Measurements from ENCODE around the gene GTSE1.

Gene GTSE1

DNA sequence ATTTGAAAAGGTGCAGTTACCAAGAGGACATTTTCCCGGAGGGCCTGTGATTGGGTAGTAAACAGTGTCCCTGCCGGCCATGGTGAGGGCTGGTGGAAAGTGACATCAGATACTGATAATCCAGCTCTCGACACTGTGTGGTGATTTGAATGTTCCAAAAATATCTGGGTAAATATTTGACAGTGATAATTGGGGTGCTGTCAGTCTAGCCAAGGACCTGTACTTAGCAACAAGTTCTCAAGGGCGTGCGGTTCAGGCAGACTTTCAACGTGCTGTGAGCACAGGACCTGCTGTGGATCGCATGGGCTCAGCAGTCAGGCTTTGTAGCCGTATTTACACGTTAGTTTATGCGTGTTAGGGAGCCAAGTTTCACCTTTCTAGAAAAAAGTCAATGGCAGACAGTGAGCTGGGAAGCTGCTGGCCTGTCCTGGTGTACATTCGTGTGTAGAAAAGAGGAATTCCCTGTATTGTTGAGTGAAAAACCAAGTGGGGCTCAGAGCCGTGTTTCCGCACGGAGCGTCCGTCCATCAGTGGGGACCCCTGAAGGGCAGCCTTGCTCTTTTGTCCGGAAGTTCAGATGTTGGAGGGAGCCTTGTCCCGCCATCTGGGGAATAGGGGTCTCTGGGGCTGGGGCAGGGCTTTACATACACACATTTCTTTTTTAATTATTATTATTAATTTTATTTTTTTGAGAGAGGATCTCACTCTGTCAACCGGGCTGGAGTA, 50.2 kb downstream of the GTSE1 start:
- Histone ChIP-seq H3K4me1 (ENCODE audit: control insufficient read depth, insufficient read depth, low read length) (peaks cover 4% of the 10 kb centered on the region), H3K9ac (ENCODE audit: low read length) (no peak overlapping the region), H3K4me3 (ENCODE audit: low read length) (no peak overlapping the region), H3K27me3 (ENCODE audit: control insufficient read depth, insufficient read depth, low read length) (no peaks in the 10 kb centered on the region), H3K27ac (ENCODE audit: low read depth, low read length) (no peak overlapping the region), H3K36me3 (ENCODE audit: control insufficient read depth, insufficient read depth, low read length) (peaks cover 24% of the 10 kb centered on the region)

DNA sequence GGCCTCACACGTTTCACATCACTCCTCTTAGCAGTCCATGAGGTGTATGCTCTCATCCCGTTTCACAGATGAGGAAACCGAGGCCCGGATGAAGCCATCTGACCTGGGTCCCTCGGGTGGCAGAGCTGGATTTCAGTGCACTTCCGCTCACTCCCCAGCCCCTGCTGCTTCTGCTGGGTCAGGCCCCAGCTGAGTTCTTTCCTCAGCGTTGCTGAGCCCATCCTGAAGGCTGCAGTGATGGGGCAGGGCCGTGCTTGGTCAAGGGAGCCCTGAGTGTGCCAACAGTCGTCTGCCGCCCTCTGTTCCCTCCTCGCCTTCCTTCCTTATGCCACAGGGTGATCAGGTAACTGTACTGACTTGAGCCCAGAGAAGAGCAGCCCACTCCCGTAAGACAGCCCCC, 51.0 kb downstream of the GTSE1 start:
- Histone ChIP-seq H3K9ac (ENCODE audit: low read length) (no peak overlapping the region), H3K36me3 (ENCODE audit: control insufficient read depth, insufficient read depth, low read length) (peaks cover 31% of the 10 kb centered on the region), H3K27ac (ENCODE audit: low read depth, low read length) (no peak overlapping the region), H3K4me3 (ENCODE audit: low read length) (no peak overlapping the region), H3K27me3 (ENCODE audit: control insufficient read depth, insufficient read depth, low read length) (no peaks in the 10 kb centered on the region), H3K4me1 (ENCODE audit: control insufficient read depth, insufficient read depth, low read length) (peaks cover 4% of the 10 kb centered on the region)

DNA sequence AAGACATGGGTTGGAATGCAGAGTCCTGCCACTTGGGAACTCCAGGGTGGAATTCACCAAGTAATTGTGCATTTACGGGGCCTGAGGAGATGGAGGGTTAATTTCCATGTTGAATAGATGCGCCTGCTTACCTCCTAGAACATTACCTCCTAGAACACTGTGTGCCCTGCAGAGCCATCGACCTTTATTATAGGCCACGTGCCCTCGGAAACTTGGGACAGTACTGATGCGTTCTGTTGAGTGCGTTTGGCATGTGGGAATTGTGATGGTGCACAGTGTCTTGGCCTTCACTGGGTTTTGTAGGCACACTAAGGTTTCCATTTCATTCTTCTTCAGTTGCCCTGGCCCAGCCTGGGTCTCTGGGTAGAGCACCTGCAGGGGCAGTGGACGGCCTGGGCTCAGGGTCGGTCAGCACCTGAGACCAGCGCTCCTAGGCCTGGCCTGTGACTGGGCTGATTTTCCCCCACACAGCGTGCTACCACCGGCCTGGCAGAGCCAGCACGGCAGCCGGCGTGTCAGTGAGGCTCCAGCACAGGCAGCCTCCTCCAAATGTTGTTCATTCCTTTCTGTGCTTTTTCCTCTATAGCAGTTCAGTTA, 51.5 kb downstream of the GTSE1 start:
- no peak overlapping the region for H3K27ac ChIP-seq (ENCODE audit: low read depth, low read length)
- H3K4me1 ChIP-seq (ENCODE audit: control insufficient read depth, insufficient read depth, low read length), result peaks cover 4% of the 10 kb centered on the region
- H3K4me3 ChIP-seq (ENCODE audit: low read length), result no peak overlapping the region
- H3K27me3 ChIP-seq (ENCODE audit: control insufficient read depth, insufficient read depth, low read length), result no peaks in the 10 kb centered on the region
- H3K9ac ChIP-seq (ENCODE audit: low read length), result no peak overlapping the region
- H3K36me3 ChIP-seq (ENCODE audit: control insufficient read depth, insufficient read depth, low read length), result peaks cover 37% of the 10 kb centered on the region

DNA sequence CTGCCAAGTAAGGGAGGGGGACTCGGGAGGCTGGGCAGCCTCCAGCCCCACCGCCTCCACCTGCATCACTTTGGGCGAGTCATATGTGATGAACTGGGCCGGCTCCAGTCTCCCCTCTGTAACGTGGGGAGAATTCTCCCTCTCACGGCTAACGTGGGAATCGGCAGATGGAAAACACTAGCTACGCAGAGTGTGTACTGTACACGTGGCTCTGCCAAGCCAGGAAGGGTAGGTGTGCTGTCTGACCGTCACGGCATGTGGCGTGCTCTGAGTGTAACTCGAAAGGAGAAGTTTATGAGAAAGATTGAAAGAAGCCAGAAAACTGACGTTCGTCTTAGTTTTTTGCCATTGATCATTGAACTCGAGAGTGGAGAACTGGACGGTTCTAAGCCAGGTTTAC, 52.6 kb downstream of the GTSE1 start:
- Histone ChIP-seq H3K36me3 (ENCODE audit: control insufficient read depth, insufficient read depth, low read length) (peaks cover 43% of the 10 kb centered on the region), H3K4me1 (ENCODE audit: control insufficient read depth, insufficient read depth, low read length) (peaks cover 4% of the 10 kb centered on the region), H3K9ac (ENCODE audit: low read length) (no peak overlapping the region), H3K4me3 (ENCODE audit: low read length) (no peak overlapping the region), H3K27me3 (ENCODE audit: control insufficient read depth, insufficient read depth, low read length) (no peaks in the 10 kb centered on the region), H3K27ac (ENCODE audit: low read depth, low read length) (no peak overlapping the region)

DNA sequence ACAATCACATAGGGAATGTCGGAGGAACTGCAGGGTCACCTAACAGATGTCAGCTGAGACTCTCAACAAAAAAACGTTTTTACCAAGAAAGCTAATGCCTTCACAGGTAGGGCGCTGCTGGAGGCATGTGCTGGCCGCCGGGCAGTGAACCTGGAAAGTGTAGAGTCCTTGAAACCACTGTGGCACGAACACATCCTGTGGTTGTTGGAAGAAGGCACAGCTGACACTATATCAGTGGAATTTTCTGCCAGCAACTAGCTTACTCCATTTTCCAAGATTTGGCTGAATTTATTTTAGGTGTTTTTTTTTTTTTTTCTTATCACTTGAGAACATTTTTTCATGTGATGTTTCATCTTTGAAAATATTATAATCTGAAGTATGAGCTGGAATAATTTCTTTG, 53.0 kb downstream of the GTSE1 start:
- Histone ChIP-seq H3K9ac (ENCODE audit: low read length) (no peak overlapping the region), H3K27ac (ENCODE audit: low read depth, low read length) (no peak overlapping the region), H3K36me3 (ENCODE audit: control insufficient read depth, insufficient read depth, low read length) (peaks cover 40% of the 10 kb centered on the region), H3K27me3 (ENCODE audit: control insufficient read depth, insufficient read depth, low read length) (no peaks in the 10 kb centered on the region), H3K4me3 (ENCODE audit: low read length) (no peak overlapping the region), H3K4me1 (ENCODE audit: control insufficient read depth, insufficient read depth, low read length) (peaks cover 4% of the 10 kb centered on the region)

DNA sequence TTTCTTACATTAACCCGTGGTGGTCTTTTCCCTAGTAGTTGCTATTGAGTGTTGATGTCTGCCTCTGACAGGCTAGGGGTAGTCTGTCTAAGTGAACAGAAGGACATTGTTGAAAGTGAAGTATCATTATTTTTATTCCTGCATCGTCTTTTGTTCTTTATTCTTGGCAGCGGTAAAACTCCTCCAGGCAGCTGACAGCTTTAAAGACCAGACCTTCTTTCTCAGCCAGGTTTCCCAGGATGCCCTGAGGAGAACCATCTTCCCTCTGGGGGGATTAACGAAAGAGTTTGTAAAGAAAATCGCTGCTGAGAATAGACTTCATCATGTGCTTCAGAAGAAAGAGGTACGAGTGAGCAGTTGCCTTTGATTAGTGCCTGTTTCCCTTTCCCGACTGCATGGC, 53.5 kb downstream of the GTSE1 start:
- H3K27me3 ChIP-seq (ENCODE audit: control insufficient read depth, insufficient read depth, low read length), result no peaks in the 10 kb centered on the region
- H3K4me1 ChIP-seq (ENCODE audit: control insufficient read depth, insufficient read depth, low read length), result peaks cover 4% of the 10 kb centered on the region
- H3K36me3 ChIP-seq (ENCODE audit: control insufficient read depth, insufficient read depth, low read length), result peaks cover 40% of the 10 kb centered on the region
- no peak overlapping the region for H3K4me3 ChIP-seq (ENCODE audit: low read length)
- no peak overlapping the region for H3K9ac ChIP-seq (ENCODE audit: low read length)
- no peak overlapping the region for H3K27ac ChIP-seq (ENCODE audit: low read depth, low read length)

DNA sequence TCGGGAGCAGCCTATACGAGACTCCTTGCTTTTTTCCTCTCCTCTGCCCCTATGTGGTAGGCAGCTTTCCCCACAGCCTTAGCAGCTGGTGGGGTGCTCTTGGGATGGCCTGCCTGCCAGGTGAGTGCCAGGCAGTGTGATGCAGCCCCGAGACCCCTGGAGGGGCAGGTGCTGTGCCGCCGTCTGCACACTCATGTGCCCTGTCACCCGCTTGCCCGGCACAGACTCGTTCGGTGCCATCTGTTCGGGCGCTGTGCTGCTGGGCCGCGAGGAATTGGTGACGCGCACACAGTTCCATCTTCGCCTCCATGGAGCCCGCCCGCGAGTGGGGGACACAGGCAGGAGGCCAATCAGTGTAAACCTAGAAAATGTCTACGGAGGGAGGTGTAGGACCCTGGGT, 54.0 kb downstream of the GTSE1 start:
- Histone ChIP-seq H3K4me3 (ENCODE audit: low read length) (no peak overlapping the region), H3K4me1 (ENCODE audit: control insufficient read depth, insufficient read depth, low read length) (peaks cover 4% of the 10 kb centered on the region)

DNA sequence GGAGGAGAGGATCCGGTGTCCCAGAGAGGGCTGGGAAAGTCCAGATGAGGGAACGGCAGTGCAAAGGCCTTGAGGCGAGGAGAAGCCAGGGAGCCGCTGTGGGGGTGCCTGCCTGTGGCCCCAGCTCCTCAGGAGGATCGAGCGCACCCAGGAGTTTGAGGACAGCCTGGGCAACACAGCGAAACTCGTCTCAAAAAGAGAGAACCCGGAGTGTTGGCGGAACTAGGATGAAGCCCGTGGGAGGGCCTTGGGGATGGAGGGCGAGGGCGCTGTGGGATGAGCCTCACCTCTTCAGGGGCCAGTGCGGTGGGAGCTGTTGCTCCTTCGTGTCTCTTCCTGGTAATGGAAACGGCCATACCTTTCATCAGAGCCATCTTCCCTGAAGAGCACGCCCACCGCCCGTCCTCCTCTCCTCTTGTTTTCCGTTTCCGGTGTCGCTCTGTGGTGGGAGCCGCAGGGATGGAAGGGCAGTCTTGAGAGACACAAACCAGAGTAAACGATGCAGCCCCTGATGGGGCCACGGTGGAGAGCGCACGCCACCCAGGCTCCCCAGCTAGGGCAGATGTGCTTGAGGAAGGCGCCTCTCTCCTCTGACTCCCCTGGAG, 54.6 kb downstream of the GTSE1 start:
- H3K4me3 ChIP-seq (ENCODE audit: low read length), result no peak overlapping the region
- no peak overlapping the region for H3K27ac ChIP-seq (ENCODE audit: low read depth, low read length)
- peaks cover 41% of the 10 kb centered on the region for H3K36me3 ChIP-seq (ENCODE audit: control insufficient read depth, insufficient read depth, low read length)
- no peak overlapping the region for H3K9ac ChIP-seq (ENCODE audit: low read length)
- H3K4me1 ChIP-seq (ENCODE audit: control insufficient read depth, insufficient read depth, low read length), result peaks cover 4% of the 10 kb centered on the region
- H3K27me3 ChIP-seq (ENCODE audit: control insufficient read depth, insufficient read depth, low read length), result no peaks in the 10 kb centered on the region

More for the DNA sequence above, 54.0 kb downstream of the GTSE1 start:
- Histone ChIP-seq H3K9ac (ENCODE audit: low read length) (no peak overlapping the region), H3K27me3 (ENCODE audit: control insufficient read depth, insufficient read depth, low read length) (no peaks in the 10 kb centered on the region), H3K36me3 (ENCODE audit: control insufficient read depth, insufficient read depth, low read length) (peaks cover 38% of the 10 kb centered on the region), H3K27ac (ENCODE audit: low read depth, low read length) (no peak overlapping the region)

DNA sequence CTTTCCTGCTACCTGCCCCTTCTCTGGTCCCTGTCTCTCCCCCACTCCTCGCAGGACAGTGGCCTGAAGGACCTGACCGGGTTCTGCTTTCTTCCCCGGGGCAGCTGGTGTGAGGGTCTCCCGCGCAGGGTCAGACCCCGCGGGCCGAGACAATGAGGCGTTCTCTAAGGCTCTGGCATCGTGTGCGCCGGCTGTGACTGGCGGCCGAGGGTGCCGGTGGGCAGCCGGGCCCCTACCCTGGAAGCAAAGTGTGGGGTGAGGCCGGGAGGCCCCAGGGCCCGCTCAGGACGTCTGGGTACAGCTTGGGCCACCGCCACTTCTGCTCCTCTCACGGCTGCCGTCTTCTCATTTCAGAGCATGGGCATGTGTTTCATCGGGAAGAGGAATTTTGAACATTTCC, 55.1 kb downstream of the GTSE1 start:
- peaks cover 45% of the 10 kb centered on the region for H3K36me3 ChIP-seq (ENCODE audit: control insufficient read depth, insufficient read depth, low read length)
- no peaks in the 10 kb centered on the region for H3K27me3 ChIP-seq (ENCODE audit: control insufficient read depth, insufficient read depth, low read length)
- peaks cover 4% of the 10 kb centered on the region for H3K4me1 ChIP-seq (ENCODE audit: control insufficient read depth, insufficient read depth, low read length)
- no peak overlapping the region for H3K9ac ChIP-seq (ENCODE audit: low read length)
- no peak overlapping the region for H3K27ac ChIP-seq (ENCODE audit: low read depth, low read length)
- no peak overlapping the region for H3K4me3 ChIP-seq (ENCODE audit: low read length)

DNA sequence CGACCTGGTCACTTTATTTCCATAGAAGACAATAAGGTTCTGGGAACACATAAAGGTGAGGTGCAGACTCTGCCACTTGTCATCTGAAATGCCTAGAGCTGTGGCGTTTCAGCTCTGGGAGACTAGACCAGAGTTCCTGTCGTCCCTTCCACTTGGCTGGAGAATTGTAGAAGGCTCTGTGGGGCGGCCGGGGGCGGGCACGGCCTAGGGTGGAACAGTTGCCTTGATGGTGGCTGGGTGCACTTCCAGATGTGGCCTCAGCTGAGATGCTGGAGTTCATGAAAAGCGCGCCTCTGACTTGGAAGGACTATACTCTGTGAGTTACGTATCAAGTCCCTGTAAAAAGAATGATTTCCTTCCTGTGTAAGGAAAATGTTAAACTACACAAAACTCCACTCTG, 55.6 kb downstream of the GTSE1 start:
- Histone ChIP-seq H3K9ac (ENCODE audit: low read length) (no peak overlapping the region), H3K27me3 (ENCODE audit: control insufficient read depth, insufficient read depth, low read length) (no peaks in the 10 kb centered on the region), H3K36me3 (ENCODE audit: control insufficient read depth, insufficient read depth, low read length) (peaks cover 48% of the 10 kb centered on the region), H3K27ac (ENCODE audit: low read depth, low read length) (no peak overlapping the region), H3K4me1 (ENCODE audit: control insufficient read depth, insufficient read depth, low read length) (peaks cover 4% of the 10 kb centered on the region), H3K4me3 (ENCODE audit: low read length) (no peak overlapping the region)

DNA sequence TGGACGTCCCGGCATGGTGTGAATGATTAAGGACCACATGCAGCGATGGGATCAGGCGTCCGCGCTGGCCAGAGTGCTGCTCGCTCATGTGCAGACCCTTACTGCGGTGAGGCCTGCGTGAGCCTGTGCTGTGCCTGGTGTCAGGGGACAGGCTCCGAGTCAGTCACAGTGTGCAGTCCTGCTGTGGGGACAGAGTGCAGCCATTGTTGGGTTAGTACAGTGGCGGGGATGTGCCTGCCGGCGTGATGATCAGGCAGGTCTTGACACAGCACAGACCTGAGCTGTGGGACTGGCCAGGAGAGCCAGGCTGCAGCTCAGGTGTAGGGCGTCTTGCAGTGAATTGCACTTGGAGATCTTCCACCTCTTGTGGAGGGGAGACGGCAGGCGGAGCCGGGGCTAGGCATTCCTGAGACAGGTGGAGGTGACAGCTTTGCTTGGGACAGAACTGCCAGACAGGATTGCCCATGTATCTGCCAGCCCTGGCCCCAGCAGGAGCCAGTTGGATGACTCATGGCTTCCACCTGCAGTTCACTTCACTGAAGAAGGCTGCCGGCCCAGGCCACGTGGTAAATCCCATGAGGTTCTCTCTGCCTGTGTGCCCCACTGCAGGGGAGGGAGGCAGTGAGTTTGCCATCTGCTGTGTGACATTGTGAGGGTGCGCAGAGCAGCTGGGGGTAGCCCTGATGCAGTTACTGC, 56.2 kb downstream of the GTSE1 start:
- Histone ChIP-seq H3K4me3 (ENCODE audit: low read length) (no peak overlapping the region), H3K9ac (ENCODE audit: low read length) (no peak overlapping the region), H3K36me3 (ENCODE audit: control insufficient read depth, insufficient read depth, low read length) (peaks cover 43% of the 10 kb centered on the region), H3K27ac (ENCODE audit: low read depth, low read length) (no peak overlapping the region), H3K27me3 (ENCODE audit: control insufficient read depth, insufficient read depth, low read length) (no peaks in the 10 kb centered on the region), H3K4me1 (ENCODE audit: control insufficient read depth, insufficient read depth, low read length) (peaks cover 4% of the 10 kb centered on the region)

DNA sequence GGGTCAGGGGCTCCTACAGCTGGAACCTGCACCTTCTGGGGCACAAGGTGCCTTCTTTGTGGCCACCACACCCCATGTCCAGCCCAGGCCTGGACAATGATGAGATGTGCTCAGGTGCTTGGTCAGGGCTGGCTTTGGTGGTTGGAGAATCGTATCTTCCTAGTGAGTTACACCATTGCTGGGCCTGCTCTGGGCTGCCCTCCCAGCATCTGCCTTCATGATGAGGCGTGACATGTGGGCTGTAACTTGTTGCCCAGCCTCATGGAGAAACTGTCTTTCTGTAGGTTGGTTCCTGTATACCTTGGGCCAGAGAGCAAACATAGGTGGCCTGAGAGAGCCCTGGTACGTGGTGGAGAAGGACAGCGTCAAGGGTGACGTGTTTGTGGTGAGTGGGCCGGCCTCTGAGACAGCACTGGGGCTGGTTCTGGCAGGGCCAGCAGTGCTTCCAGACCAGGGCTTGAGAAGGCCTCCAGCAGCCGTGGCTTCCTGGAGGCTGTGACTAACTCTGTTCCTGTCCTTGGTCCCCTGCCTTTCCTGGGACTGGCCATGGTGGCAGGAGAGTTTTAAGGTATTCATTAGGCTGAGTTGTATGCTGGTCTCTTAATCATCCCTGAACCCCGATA, 56.9 kb downstream of the GTSE1 start:
- H3K36me3 ChIP-seq (ENCODE audit: control insufficient read depth, insufficient read depth, low read length), result peaks cover 36% of the 10 kb centered on the region
- no peak overlapping the region for H3K27ac ChIP-seq (ENCODE audit: low read depth, low read length)
- H3K9ac ChIP-seq (ENCODE audit: low read length), result no peak overlapping the region
- no peak overlapping the region for H3K4me3 ChIP-seq (ENCODE audit: low read length)
- no peaks in the 10 kb centered on the region for H3K27me3 ChIP-seq (ENCODE audit: control insufficient read depth, insufficient read depth, low read length)
- peaks cover 4% of the 10 kb centered on the region for H3K4me1 ChIP-seq (ENCODE audit: control insufficient read depth, insufficient read depth, low read length)
